ENCODE data around the gene RLBP1.
"Not testable (repeated sequence)": the region's sequence is repeated elsewhere in the genome, so short reads cannot be mapped to it uniquely, and the experiment has no call there.

The RLBP1 gene

GRCh38 chr15:89221543-89221942, at the start of gene RLBP1:
RLBP1 (minus strand) TSS chr15:89221579; CDS start chr15:89218975, 2,604 bp downstream.
- DNase-seq (ENCODE audit: low spot score) = peak; percentile 66

GRCh38 chr15:89250142-89250541, 28.8 kb upstream of the RLBP1 start:
- not testable (repeated sequence) for DNase-seq (ENCODE audit: low spot score)

- DNase-seq (ENCODE audit: low spot score) = no peak
Observed at GRCh38 chr15:89248584-89248983, 27.2 kb upstream of the RLBP1 start.

- DNase-seq (ENCODE audit: low spot score) = no peak
Observed at GRCh38 chr15:89247446-89247845, 26.1 kb upstream of the RLBP1 start.

- DNase-seq (ENCODE audit: low spot score) = no peak
Observed at GRCh38 chr15:89244574-89244903, 23.2 kb upstream of the RLBP1 start.

GRCh38 chr15:89243691-89244573, 22.6 kb upstream of the RLBP1 start, which contains the start of gene FANCI:
FANCI (plus strand) TSS chr15:89243979; CDS start chr15:89247648, 3,669 bp downstream.
- DNase-seq (ENCODE audit: low spot score) = peak; percentile 97

- DNase-seq (ENCODE audit: low spot score) = peak; percentile 49
Observed at GRCh38 chr15:89243046-89243690, 21.8 kb upstream of the RLBP1 start.

GRCh38 chr15:89239883-89240810, 18.8 kb upstream of the RLBP1 start:
- not testable (repeated sequence) for DNase-seq (ENCODE audit: low spot score)

- DNase-seq (ENCODE audit: low spot score) = no peak
Observed at GRCh38 chr15:89231832-89232231, 10.5 kb upstream of the RLBP1 start.

GRCh38 chr15:89230277-89230676, 8.9 kb upstream of the RLBP1 start:
- DNase-seq (ENCODE audit: low spot score) = no peak

GRCh38 chr15:89227425-89227824, 6.0 kb upstream of the RLBP1 start:
- DNase-seq (ENCODE audit: low spot score) = no peak

GRCh38 chr15:89226359-89227221, 5.2 kb upstream of the RLBP1 start:
- no peak for DNase-seq (ENCODE audit: low spot score)

GRCh38 chr15:89225588-89225987, 4.2 kb upstream of the RLBP1 start:
- no peak for DNase-seq (ENCODE audit: low spot score)

- DNase-seq (ENCODE audit: low spot score) = no peak
Observed at GRCh38 chr15:89218531-89218930, 2.8 kb downstream of the RLBP1 start.

- DNase-seq (ENCODE audit: low spot score) = no peak
Observed at GRCh38 chr15:89217686-89218376, 3.5 kb downstream of the RLBP1 start.

- DNase-seq (ENCODE audit: low spot score) = no peak
Observed at GRCh38 chr15:89217031-89217430, 4.3 kb downstream of the RLBP1 start.

- DNase-seq (ENCODE audit: low spot score) = no peak
Observed at GRCh38 chr15:89215627-89216026, 5.8 kb downstream of the RLBP1 start.

GRCh38 chr15:89211678-89212170, 9.7 kb downstream of the RLBP1 start:
- no peak for DNase-seq (ENCODE audit: low spot score)

GRCh38 chr15:89209057-89209456, 12.3 kb downstream of the RLBP1 start:
- no peak for DNase-seq (ENCODE audit: low spot score)

GRCh38 chr15:89208256-89208655, 13.1 kb downstream of the RLBP1 start:
- no peak for DNase-seq (ENCODE audit: low spot score)

Measured in ecto neural progenitor cell (in vitro differentiated cells).